D721Med (cell line): ENCODE results near the gene TGFBR2.

ENCODE experiments used
- DNase-seq: peaks from one replicate; pipeline ENCODE4 v3.0.0; 2011; ENCODE audit warnings: low spot score; ENCODE audit not compliant: insufficient read length
- FAIRE-seq: peaks from 2 replicates; lab custom pipeline; 2011; peaks lifted over from hg19 to GRCh38; lab: Jason Lieb, UNC
- CTCF ChIP-seq: IDR thresholded peaks from 2 replicates; pipeline ENCODE4 v1.5.1; 2012; ENCODE audit warnings: mild to moderate bottlenecking, control low read depth; ENCODE audit not compliant: insufficient read depth; ENCODE audit errors: missing control alignments

The TGFBR2 gene

GRCh38 chr3:30660136-30660535 is 53.7 kb downstream of the TGFBR2 start:
- TF ChIP-seq CTCF, result no peak
- no peak for DNase-seq
- no peak for FAIRE-seq

DNA sequence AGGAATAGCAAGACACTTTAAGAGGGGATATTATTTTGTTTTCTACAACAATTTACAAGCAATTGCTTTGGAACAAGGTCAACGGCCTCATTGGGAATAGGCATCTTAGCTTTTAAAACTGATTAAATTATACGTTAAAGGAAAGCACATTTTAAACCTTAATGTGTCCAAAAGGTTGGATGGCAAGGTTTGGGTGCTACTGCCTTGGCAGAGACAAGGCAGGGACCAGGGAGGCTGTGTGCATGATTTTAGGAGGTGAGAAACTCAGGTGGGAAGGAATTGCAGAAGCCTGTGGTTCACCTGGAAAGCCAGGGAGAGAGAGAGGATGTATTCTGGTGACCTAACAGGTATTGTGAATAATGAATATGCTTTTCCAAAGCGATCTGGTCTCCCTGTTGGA is 54.3 kb downstream of the TGFBR2 start:
- no peak for DNase-seq
- no peak for FAIRE-seq
- TF ChIP-seq CTCF, result no peak

GRCh38 chr3:30661098-30661873 is 54.9 kb downstream of the TGFBR2 start:
- no peak for FAIRE-seq

GRCh38 chr3:30662836-30663235 is 56.4 kb downstream of the TGFBR2 start:
- no peak for TF ChIP-seq CTCF
- FAIRE-seq, result no peak
- DNase-seq, result no peak

More at GRCh38 chr3:30661098-30661873, 54.9 kb downstream of the TGFBR2 start:
- no peak for DNase-seq
- no peak for TF ChIP-seq CTCF

DNA sequence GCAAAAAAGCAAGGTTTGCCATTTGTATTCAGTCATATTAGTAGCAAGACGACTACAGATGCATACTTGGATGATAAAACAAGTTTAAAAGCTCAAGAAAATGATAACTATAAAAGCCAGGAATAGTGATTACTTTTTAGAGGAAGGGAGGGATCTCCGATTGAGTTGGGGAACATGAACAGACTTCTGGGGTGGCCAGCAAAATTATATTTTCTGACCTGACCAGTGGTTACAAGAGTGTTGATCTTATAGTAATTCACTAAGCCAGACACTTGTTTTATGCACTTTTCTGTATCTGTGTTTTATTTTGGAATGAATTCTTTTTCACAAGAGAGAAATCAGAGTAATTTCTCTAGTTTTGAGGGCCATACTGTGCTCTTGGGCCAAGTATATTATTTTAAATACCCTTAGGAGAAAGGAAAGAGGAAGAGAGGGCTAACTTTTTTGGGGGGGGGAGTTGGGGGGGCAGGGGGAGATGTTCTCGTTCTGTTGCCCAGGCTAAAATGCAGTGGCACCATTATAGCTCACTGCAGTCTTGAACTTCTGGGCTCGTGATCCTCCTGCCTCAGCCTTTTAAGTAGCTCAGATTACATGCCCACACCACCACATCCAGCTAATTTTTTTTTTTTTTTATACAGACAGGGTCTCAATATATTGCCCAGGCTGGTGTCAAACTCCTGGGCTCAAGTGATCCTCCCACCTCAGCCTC is 57.3 kb downstream of the TGFBR2 start:
- TF ChIP-seq CTCF, result no peak
- FAIRE-seq (no peak), DNase-seq (no peak)

- TF ChIP-seq CTCF, result no peak
- no peak for FAIRE-seq
- no peak for DNase-seq
Measured at GRCh38 chr3:30664459-30664858, 58.1 kb downstream of the TGFBR2 start.

GRCh38 chr3:30664884-30665283 is 58.5 kb downstream of the TGFBR2 start:
- no peak for FAIRE-seq
- DNase-seq, result no peak
- no peak for TF ChIP-seq CTCF
